ENCODE data around the gene FZD8.
"Not testable (repeated sequence)": the region's sequence is repeated elsewhere in the genome, so short reads cannot be mapped to it uniquely, and the experiment has no call there.

The FZD8 gene, protein sequence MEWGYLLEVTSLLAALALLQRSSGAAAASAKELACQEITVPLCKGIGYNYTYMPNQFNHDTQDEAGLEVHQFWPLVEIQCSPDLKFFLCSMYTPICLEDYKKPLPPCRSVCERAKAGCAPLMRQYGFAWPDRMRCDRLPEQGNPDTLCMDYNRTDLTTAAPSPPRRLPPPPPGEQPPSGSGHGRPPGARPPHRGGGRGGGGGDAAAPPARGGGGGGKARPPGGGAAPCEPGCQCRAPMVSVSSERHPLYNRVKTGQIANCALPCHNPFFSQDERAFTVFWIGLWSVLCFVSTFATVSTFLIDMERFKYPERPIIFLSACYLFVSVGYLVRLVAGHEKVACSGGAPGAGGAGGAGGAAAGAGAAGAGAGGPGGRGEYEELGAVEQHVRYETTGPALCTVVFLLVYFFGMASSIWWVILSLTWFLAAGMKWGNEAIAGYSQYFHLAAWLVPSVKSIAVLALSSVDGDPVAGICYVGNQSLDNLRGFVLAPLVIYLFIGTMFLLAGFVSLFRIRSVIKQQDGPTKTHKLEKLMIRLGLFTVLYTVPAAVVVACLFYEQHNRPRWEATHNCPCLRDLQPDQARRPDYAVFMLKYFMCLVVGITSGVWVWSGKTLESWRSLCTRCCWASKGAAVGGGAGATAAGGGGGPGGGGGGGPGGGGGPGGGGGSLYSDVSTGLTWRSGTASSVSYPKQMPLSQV

DNA sequence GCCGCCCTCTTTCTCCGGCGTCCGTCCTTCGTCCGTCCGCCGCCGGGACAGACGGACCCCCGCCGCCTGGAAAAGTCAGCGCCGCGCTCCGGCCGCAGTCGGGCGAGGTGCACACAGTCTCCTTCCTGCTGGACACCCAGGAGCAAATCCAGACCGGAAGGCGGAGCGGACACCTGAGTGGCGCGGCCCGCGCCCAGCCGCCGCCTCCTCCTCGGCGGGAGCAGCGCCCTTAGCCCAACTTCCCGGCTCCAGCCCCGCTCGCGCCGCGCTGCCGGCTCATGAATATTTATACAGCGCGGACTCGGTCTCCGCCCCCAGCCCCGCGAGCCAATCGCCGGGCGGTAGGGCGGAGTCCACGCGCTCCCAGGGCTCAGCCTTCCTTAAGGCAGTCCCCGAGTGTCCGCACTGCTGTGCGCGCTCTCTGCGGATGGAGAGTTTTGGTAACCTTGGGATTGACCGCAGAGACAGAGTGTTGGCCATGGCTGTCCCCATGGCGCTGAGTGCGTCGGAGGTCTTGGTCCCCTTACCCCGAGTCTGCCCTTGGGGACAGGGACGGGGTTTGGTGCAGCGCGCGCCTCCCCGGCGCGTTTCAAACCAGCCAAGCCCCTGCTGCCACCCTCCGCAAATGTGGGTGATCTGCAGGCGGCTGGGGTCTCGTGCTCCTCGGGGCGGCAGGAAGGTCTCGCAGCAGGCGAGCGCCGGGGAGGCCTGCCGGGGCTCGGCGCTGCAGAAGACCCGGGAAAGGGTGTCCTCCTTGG, at the start of gene FZD8:
Gene FZD8 (minus strand): TSS at position 262 of the 758 bp plus-strand sequence. CDS start 867 bp downstream, outside the sequence.
- peak; percentile 84 for DNase-seq
- H3K36me3 Mint-ChIP-seq (ENCODE audit: low read depth) = no peaks in the 10 kb centered on the region
- peaks cover 36% of the 10 kb centered on the region for H3K4me1 Mint-ChIP-seq (ENCODE audit: low read depth)
- H3K9me3 Mint-ChIP-seq = no peaks in the 10 kb centered on the region
- no peak within 1 kb of the TSS for H3K27ac Mint-ChIP-seq
- H3K27me3 Mint-ChIP-seq = peaks cover 68% of the 10 kb centered on the region
- H3K4me3 Mint-ChIP-seq = peak within 1 kb of the TSS; percentile 77

DNA sequence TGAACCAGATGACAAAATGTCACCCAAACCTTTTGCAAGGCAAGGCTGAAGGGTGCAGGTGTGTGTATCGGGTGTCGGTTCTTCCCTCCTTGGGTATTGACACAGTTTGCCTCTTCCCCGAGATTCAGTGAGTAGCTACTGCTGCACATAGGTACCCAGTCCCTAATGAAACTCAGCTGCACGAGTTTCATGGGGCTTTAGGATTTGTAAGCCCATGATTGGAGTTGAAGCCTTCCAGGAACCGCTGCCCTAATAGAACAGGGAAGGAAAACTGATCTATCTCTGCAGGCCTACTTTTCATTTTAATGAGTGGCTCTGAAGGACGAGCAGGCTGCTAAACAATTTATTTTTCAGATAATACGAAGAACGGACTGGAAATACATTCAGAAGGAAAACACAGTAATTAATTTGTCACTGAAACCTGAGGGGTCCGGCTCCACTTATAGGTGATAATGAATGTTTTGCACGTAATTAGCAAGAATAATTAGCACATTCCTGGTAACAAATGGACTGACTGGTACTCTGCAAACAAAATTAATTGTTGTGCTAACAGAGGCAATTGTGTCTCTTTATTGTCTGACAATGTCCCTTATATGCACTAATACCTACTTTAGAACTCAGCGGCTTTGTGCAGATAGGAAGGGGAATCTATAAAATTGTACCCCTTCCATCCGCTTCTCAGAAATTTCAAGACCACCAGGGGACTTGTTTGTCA, 49.6 kb upstream of the FZD8 start:
- DNase-seq = no peak
- Mint-ChIP-seq H3K36me3 (ENCODE audit: low read depth) (no peaks in the 10 kb centered on the region), H3K4me3 (no peak overlapping the region), H3K27ac (no peak overlapping the region), H3K27me3 (peaks cover 3% of the 10 kb centered on the region), H3K9me3 (no peaks in the 10 kb centered on the region), H3K4me1 (ENCODE audit: low read depth) (no peaks in the 10 kb centered on the region)

DNA sequence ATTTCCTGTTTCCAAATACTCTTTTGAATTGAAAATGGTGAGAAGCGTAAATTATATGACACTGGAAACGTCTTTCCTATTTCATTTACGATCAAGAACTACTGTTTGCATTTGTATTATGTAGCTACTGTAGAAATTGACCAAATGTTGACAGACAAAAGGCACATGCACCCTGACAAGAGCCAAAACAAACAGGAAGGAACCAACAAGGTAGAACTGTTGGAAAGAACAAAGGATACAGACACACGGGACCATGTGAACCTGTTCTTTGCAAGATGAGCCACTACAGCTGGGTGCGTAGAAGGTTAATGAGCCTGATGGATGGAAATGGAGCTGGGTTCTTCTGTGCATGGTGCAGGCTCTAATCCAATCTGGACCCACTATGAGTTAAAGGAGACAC, 48.4 kb upstream of the FZD8 start:
- Mint-ChIP-seq H3K4me1 (ENCODE audit: low read depth) (no peaks in the 10 kb centered on the region), H3K4me3 (no peak overlapping the region), H3K36me3 (ENCODE audit: low read depth) (no peaks in the 10 kb centered on the region), H3K27ac (no peak overlapping the region), H3K27me3 (peaks cover 3% of the 10 kb centered on the region), H3K9me3 (no peaks in the 10 kb centered on the region)
- no peak for DNase-seq

DNA sequence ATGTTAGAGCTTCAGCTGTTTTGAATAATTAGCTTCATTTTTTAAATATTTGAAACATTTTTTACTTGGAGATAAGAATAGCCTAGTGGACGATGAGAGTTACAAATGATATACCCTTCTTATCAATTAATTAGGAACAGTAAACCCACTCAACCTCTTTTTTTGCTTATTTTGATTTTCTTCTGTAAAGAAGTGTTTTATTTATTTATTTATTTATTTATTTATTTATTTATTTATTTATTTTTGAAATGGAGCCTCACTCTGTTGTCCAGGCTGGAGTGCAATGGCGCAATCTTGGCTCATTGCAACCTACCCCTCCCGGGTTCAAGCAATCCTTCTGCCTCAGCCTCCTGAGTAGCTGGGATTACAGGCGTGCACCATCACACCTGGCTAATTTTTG, 43.8 kb upstream of the FZD8 start:
- not testable (repeated sequence) for H3K4me1 Mint-ChIP-seq (ENCODE audit: low read depth); H3K9me3 Mint-ChIP-seq

DNA sequence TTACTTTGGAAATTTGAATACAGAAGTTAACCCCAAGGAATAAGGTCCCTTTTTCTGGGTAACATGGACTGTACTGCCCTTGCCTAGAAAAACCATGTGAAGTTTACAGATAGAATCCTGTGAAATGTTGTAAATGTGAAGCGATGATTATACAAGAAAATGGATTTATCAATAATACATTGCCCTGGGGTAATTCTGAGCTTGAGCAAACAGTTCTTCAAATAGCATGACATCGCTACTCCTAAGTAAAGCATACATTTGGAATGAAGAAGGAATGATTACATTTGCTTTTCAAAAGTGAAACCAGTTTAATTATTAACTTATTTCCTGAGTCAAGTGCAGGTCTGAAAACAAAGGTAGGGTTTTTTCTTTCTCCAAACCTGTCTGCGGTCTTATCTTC, 43.3 kb upstream of the FZD8 start:
- H3K9me3 Mint-ChIP-seq = no peaks in the 10 kb centered on the region
- no peak for DNase-seq
- no peak overlapping the region for H3K4me3 Mint-ChIP-seq
- no peaks in the 10 kb centered on the region for H3K36me3 Mint-ChIP-seq (ENCODE audit: low read depth)
- no peaks in the 10 kb centered on the region for H3K4me1 Mint-ChIP-seq (ENCODE audit: low read depth)
- no peak overlapping the region for H3K27ac Mint-ChIP-seq
- H3K27me3 Mint-ChIP-seq = peaks cover 5% of the 10 kb centered on the region

More for the DNA sequence above, 43.8 kb upstream of the FZD8 start:
- not testable (repeated sequence) for H3K4me3 Mint-ChIP-seq; H3K27ac Mint-ChIP-seq; H3K27me3 Mint-ChIP-seq; H3K36me3 Mint-ChIP-seq (ENCODE audit: low read depth); DNase-seq

DNA sequence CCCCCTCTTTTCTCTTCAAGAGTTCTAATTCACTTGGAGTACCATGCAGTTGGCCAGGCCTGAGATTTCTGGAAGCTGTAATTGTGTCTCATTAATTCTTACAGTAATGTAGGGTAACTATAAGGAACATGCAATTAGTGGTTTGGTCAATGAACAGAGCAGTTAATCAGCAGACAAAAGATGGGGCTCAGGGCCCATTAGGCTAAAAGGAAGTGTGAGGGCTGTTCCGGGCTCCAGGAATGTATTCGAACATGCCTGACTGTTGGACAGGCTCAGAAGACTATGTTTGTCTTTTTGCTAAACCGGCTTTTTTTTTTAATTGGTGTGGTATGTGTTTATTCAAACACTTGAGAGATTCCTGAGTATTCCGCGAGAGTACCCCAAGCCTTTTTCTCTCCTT, 42.5 kb upstream of the FZD8 start:
- Mint-ChIP-seq H3K4me1 (ENCODE audit: low read depth) (no peaks in the 10 kb centered on the region), H3K9me3 (no peaks in the 10 kb centered on the region), H3K27ac (no peak overlapping the region), H3K36me3 (ENCODE audit: low read depth) (no peaks in the 10 kb centered on the region), H3K4me3 (no peak overlapping the region), H3K27me3 (peaks cover 5% of the 10 kb centered on the region)
- no peak for DNase-seq

DNA sequence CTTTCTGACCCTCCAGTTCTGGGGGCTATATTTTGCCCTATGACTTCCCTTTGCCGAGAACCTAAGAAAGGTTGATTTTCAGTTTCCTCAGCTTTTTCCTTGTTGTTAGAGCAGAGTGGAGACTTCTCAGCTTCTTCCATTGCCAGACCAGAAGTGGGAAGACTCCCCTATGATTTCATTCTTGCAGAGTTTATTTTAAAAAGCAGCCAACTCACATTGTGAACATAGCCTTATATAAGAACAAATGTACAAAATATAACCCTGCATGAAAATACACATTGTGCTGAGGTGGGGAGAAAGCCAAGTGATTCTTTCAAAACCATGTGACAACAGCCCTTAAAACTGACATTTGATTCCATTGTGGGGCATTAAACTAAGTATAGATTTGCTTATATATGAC, 33.8 kb upstream of the FZD8 start:
- Mint-ChIP-seq H3K36me3 (ENCODE audit: low read depth) (no peaks in the 10 kb centered on the region), H3K4me1 (ENCODE audit: low read depth) (no peaks in the 10 kb centered on the region), H3K9me3 (peaks cover 2% of the 10 kb centered on the region), H3K27ac (no peak overlapping the region), H3K27me3 (peaks cover 9% of the 10 kb centered on the region), H3K4me3 (no peak overlapping the region)
- DNase-seq = no peak

DNA sequence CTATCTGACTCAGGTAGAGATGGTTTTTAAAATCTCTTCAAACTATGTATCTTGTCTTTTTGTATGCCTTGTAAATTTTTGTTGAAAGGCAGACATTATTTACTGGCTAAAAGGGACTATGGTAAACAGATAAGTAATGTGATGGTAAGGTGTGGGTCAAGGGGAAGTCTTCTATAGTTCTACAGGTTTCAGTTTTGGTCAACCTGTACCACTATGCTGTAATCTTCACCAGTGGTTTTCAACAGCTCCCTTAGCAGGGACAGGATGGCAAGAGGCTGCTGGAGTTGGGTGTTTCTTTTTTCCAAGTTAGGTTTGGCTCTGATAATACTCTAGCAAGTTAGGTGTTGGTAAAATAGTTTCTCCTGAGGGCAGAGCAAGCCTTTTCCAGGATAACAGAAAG, 32.7 kb upstream of the FZD8 start:
- no peak for DNase-seq
- Mint-ChIP-seq H3K4me3 (no peak overlapping the region), H3K27ac (no peak overlapping the region), H3K4me1 (ENCODE audit: low read depth) (no peaks in the 10 kb centered on the region), H3K9me3 (peaks cover 2% of the 10 kb centered on the region), H3K27me3 (peaks cover 9% of the 10 kb centered on the region), H3K36me3 (ENCODE audit: low read depth) (no peaks in the 10 kb centered on the region)

DNA sequence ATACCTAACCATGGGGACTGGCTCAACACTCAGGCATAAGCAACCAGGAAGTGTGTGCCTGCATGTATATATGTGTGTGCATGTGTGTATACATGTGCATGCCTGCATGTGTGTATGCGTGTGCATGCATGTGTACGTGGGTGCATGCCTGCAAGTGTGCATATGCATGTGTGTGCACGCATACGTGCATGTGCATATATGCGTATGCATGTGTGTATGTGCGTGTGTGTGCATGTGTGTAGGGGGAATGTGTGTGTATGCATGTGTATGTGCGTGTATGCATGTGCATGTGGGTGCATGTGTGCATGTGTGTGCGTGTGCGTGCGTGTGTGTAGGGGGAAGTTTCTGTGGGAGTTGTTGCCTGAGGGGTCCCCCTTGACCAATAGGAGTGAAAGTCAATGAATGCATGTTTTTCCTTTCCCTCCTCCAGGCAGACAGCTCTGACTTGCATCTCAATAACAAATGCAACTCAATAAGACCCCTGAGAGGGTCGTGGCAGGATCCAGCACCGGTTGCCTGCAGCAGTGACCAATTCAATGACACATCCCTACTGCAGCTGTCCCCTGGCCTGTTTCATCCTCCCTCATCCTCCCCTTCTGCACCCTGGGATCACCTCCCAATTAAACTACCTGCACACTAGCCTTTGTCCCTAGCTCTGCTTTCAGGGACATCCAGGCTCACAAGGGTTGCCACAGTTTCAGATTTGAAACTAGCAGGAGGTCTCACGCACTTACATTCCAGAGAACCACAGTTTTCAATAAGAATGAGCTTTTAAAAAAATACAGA, 27.0 kb upstream of the FZD8 start:
- Mint-ChIP-seq H3K36me3 (ENCODE audit: low read depth) (no peaks in the 10 kb centered on the region), H3K27ac (no peak overlapping the region), H3K4me1 (ENCODE audit: low read depth) (no peaks in the 10 kb centered on the region), H3K9me3 (peaks cover 12% of the 10 kb centered on the region), H3K27me3 (peaks cover 9% of the 10 kb centered on the region), H3K4me3 (no peak overlapping the region)
- DNase-seq = no peak

DNA sequence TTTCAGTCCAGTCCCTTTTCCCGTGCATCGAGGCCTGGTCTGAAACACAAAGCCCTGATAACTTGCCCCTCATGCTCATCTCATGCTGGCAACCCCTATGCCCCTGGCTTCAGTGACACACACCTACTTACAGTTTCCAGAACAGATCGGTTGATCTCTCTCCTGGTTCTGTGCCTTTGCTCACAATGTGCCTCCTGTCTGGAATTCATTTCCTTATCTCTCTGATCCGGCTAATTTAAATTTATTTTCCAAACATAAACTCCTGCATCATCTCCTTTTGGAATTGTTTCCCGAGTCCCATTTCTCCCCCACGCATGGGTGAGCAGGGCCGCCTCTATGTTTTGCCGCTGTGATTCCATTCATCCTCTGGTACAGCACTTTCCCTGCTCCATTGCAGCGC, 25.9 kb upstream of the FZD8 start:
- Mint-ChIP-seq H3K9me3 (peaks cover 12% of the 10 kb centered on the region), H3K36me3 (ENCODE audit: low read depth) (no peaks in the 10 kb centered on the region), H3K27me3 (peaks cover 14% of the 10 kb centered on the region), H3K27ac (no peak overlapping the region), H3K4me3 (no peak overlapping the region), H3K4me1 (ENCODE audit: low read depth) (no peaks in the 10 kb centered on the region)
- DNase-seq = no peak

DNA sequence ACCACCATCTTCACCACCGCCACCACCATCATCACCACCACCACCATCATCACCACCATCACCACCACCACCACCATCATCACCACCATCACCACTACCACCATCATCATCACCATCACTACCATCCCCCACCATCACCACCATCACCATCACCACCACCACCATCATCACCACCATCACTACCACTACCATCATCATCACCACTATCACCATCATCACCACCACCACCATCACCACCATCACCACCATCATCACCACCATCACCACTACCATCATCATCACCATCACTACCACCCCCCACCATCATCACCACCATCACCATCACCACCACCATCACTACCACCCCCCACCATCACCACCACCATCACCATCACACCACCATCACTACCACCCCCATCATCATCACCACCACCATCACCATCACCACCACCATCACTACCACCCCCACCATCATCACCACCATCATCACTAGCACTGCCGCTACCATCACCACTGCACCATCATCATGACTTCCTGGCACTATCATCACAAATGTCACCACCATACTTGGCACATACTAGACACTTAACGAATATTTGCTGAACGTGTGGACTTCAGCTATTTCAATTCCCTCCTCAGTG, 25.3 kb upstream of the FZD8 start:
- Mint-ChIP-seq H3K9me3 (peaks cover 12% of the 10 kb centered on the region), H3K27ac (no peak overlapping the region), H3K36me3 (ENCODE audit: low read depth) (no peaks in the 10 kb centered on the region), H3K27me3 (peaks cover 17% of the 10 kb centered on the region), H3K4me1 (ENCODE audit: low read depth) (no peaks in the 10 kb centered on the region), H3K4me3 (no peak overlapping the region)
- no peak for DNase-seq

DNA sequence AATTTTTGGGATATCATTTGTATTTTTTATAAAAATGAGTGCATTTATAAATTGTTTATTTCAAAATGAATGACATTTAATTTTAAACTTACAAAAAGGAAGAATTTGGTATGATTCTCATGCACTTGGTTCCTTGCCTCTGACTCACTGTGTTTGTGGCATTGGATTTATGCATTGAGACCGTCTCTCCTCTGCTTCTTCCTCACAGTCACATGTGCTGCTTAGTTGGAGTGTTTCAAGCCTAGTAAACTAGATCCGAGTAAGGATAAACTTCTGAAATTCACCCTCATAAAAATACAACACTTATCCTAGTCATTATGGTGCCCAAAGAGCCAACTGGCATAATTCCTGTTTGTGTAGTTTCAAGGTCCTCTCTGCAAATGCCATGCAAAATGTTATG, 19.1 kb upstream of the FZD8 start:
- no peak for DNase-seq
- Mint-ChIP-seq H3K4me3 (no peak overlapping the region), H3K36me3 (ENCODE audit: low read depth) (no peaks in the 10 kb centered on the region), H3K4me1 (ENCODE audit: low read depth) (no peaks in the 10 kb centered on the region), H3K9me3 (peaks cover 2% of the 10 kb centered on the region), H3K27me3 (peaks cover 47% of the 10 kb centered on the region), H3K27ac (no peak overlapping the region)

DNA sequence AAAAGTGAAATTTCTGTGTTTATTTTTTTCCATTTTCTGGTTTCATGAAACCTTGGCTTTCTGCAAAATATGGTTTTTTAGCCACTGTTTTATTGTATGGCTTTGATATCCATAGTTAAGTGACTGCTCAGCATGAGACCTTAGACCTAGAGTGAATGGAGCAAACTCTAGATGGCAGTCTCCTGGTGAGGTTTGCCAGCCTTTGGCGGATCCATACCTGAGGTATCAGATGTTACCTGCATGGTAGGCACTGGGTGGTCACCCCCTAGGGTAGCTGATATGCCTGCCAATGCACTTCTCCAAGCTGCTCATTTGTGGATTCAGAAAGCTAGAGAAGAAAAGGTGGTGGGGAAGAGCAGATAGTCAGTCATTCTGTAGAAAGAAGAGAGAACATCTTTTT, 17.4 kb upstream of the FZD8 start:
- Mint-ChIP-seq H3K9me3 (peaks cover 2% of the 10 kb centered on the region), H3K36me3 (ENCODE audit: low read depth) (no peaks in the 10 kb centered on the region), H3K27me3 (peaks cover 53% of the 10 kb centered on the region), H3K4me1 (ENCODE audit: low read depth) (no peaks in the 10 kb centered on the region), H3K27ac (no peak overlapping the region), H3K4me3 (no peak overlapping the region)
- DNase-seq = no peak
